GM21723 (cell line): ENCODE data around the gene ZNF280D.
"Not testable (repeated sequence)": the region's sequence is repeated elsewhere in the genome, so short reads cannot be mapped to it uniquely, and the experiment has no call there.

Experiments
- ATAC-seq: cut with Tn5 transposase; IDR thresholded peaks from one replicate; pipeline ENCODE4 v1.9.1; 2021; ENCODE audit warnings: mild to moderate bottlenecking, moderate library complexity; ENCODE audit not compliant: unreplicated experiment

Gene ZNF280D

GRCh38 chr15:56718560-56718959, 14.7 kb downstream of the ZNF280D start:
- ATAC-seq: no peak

GRCh38 chr15:56716334-56716733, 17.0 kb downstream of the ZNF280D start:
- ATAC-seq: no peak

GRCh38 chr15:56715220-56715619, 18.1 kb downstream of the ZNF280D start:
- no peak for ATAC-seq

GRCh38 chr15:56709502-56709901, 23.8 kb downstream of the ZNF280D start:
- ATAC-seq: not testable (repeated sequence)

- no peak for ATAC-seq
Measured at GRCh38 chr15:56699743-56700142, 33.6 kb downstream of the ZNF280D start.

GRCh38 chr15:56698270-56698669, 35.0 kb downstream of the ZNF280D start:
- no peak for ATAC-seq

GRCh38 chr15:56693761-56694160, 39.5 kb downstream of the ZNF280D start:
- no peak for ATAC-seq

GRCh38 chr15:56690733-56691132, 42.6 kb downstream of the ZNF280D start:
- ATAC-seq: no peak

GRCh38 chr15:56683908-56684307, 49.4 kb downstream of the ZNF280D start:
- ATAC-seq: no peak

GRCh38 chr15:56681113-56681512, 52.2 kb downstream of the ZNF280D start:
- no peak for ATAC-seq

- no peak for ATAC-seq
Measured at GRCh38 chr15:56679225-56679624, 54.1 kb downstream of the ZNF280D start.

- ATAC-seq: no peak
Measured at GRCh38 chr15:56678571-56678970, 54.7 kb downstream of the ZNF280D start.

- no peak for ATAC-seq
Measured at GRCh38 chr15:56677271-56677670, 56.0 kb downstream of the ZNF280D start.

- ATAC-seq: no peak
Measured at GRCh38 chr15:56675930-56676329, 57.4 kb downstream of the ZNF280D start.

- no peak for ATAC-seq
Measured at GRCh38 chr15:56674857-56675256, 58.5 kb downstream of the ZNF280D start.

GRCh38 chr15:56672721-56673120, 60.6 kb downstream of the ZNF280D start:
- ATAC-seq: no peak

- no peak for ATAC-seq
Measured at GRCh38 chr15:56667517-56667916, 65.8 kb downstream of the ZNF280D start.

GRCh38 chr15:56660943-56661342, 72.4 kb downstream of the ZNF280D start:
- no peak for ATAC-seq

- no peak for ATAC-seq
Measured at GRCh38 chr15:56659197-56659596, 74.1 kb downstream of the ZNF280D start.

GRCh38 chr15:56654624-56655023, 78.7 kb downstream of the ZNF280D start:
- no peak for ATAC-seq

GRCh38 chr15:56654216-56654615, 79.1 kb downstream of the ZNF280D start:
- no peak for ATAC-seq

GRCh38 chr15:56653787-56654186, 79.5 kb downstream of the ZNF280D start:
- no peak for ATAC-seq

- ATAC-seq: no peak
Measured at GRCh38 chr15:56653107-56653506, 80.2 kb downstream of the ZNF280D start.

- no peak for ATAC-seq
Measured at GRCh38 chr15:56648311-56648710, 85.0 kb downstream of the ZNF280D start.
